K562 treated with DMSO at 1 percent for 4 hours (cell line): ENCODE results near the gene KDM4F. TPM values are rescaled to one million over a fixed set of nuclear protein-coding genes. Genes with fewer than 3 reads are reported as not detected.

Experiments used
- total RNA-seq: library from RNA; unstranded; fragments of 300-600 nt; gene quantifications from 2 replicates; pipeline ENCODE4 v1.2.3, GENCODE V29; 2022; ENCODE audit not compliant: insufficient read depth

Gene KDM4F
- total RNA-seq: not detected in 2 replicates

DNA sequence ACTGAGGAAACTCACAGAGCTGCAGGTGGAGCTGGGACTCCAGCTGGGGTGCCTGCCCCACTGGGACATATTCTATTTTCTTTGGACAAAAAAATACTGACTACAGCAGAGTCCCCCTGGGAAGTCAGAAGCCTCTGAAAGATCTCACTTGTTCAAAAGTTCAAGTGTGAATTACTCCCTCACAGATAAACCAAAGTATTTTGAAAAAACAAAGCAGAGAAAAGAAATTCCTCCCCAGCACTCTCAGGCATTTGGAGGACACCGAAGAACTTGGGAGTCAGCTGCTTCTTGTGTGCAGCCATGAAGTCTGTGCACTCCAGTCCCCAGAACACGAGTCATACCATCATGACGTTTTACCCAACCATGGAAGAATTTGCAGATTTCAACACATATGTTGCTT, at the start of gene KDM4F:
TSS of gene KDM4F (plus strand) at position 301 of the 400 bp plus-strand sequence.

DNA sequence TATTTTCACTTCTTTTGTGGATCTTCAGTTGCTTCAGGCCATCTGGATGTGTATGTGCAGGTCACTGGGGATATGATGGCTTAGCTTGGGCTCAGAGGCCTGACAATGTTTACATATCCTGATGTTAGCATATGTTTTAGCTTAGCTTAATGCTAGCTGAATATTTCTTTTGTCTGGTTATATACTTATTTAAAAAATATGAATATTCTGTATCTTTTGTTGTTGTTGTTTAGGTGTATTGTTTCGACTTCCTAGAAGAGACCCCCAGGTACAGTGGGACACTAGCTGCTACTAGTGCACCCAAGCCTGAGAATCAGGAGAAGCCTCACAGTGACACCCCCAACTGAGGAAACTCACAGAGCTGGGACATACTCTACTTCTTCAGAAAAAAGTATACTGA, 24.3 kb upstream of the KDM4F start, which contains the start of gene KDM4E:
TSS of gene KDM4E (plus strand) at position 301 of the 400 bp plus-strand sequence. CDS start 300 bp downstream, outside the sequence.

DNA sequence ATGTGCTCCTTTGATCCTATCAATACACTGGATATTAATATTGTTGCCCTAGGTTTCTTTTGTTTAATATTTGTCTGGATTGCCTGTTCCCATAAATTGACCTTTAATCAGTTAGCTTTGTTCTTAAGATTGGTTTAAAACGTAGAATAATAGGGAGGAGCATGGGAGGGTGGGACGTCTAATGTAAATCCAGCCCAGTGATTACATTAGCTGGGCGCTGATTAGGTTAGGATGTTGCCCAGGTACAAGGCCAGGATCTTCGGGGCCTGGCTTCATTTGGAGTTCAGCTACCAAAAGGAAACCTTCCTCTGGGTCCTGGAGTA, 17.5 kb downstream of the KDM4F start, which contains the start of gene SRSF8:
TSS of gene SRSF8 (plus strand) at position 204 of the 323 bp plus-strand sequence. CDS start 308 bp downstream, outside the sequence.

DNA sequence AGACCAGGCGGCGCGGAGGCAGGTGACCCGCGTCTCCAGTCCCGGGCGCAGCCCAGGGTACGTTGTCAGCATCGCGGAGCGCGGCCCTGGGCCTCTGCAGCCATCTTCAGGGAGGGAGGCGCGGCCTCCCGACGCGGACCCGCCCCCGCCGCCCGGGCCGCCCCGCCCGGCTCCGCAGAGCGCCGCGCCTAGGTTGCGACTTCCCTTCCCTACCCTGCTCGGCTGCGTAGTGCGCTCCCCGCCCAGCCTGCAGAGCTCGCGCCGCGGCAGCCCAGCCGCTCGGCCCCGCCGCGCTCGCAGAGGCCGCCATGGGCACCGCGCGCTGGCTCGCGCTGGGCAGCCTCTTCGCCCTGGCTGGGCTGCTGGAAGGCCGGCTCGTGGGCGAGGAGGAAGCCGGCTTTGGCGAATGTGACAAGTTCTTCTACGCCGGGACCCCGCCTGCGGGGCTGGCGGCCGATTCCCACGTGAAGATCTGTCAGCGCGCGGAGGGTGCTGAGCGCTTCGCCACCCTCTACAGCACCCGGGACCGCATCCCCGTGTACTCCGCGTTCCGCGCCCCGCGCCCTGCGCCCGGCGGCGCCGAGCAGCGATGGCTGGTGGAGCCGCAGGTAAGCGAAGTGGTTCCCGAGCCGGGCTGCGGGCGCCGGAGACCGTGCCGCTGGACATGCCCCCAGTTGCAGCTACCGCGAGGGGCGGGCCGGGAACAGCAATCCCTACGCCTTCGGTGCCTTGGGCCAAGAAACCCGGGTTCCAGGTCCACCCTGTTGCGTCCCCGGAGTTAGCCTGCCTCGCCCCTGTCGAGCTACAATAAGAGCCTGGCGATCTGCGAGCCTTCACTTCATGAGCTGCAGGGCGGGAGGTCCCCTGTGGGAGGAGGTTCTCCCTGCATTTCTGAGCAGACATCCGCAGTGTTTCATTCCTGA, 40.7 kb downstream of the KDM4F start, which contains the start of gene ENDOD1:
TSS of gene ENDOD1 (plus strand) at position 227 of the 923 bp plus-strand sequence. CDS start at position 309, 82 bp downstream.

Other genes starting within 250 kb of the KDM4F start
- gene CWC15, start 75.9 kb upstream of the KDM4F start, total RNA-seq: 30.4 and 34.5 TPM in 2 replicates
- gene KDM4D, start 75.7 kb upstream of the KDM4F start, total RNA-seq: 1.3 and 2.2 TPM in 2 replicates
- not detected in 2 replicates for gene KDM4E, start 24.2 kb upstream of the KDM4F start, total RNA-seq
- 22.8 and 31.3 TPM in 2 replicates for gene SRSF8, start 17.5 kb downstream of the KDM4F start, total RNA-seq
- gene ENDOD1, start 40.4 kb downstream of the KDM4F start, total RNA-seq: 1.9 and 3.4 TPM in 2 replicates
- gene SESN3, start 181.8 kb downstream of the KDM4F start, total RNA-seq: 4.3 and 4.4 TPM in 2 replicates